ENCODE results near the gene SOWAHA.

Gene SOWAHA

DNA sequence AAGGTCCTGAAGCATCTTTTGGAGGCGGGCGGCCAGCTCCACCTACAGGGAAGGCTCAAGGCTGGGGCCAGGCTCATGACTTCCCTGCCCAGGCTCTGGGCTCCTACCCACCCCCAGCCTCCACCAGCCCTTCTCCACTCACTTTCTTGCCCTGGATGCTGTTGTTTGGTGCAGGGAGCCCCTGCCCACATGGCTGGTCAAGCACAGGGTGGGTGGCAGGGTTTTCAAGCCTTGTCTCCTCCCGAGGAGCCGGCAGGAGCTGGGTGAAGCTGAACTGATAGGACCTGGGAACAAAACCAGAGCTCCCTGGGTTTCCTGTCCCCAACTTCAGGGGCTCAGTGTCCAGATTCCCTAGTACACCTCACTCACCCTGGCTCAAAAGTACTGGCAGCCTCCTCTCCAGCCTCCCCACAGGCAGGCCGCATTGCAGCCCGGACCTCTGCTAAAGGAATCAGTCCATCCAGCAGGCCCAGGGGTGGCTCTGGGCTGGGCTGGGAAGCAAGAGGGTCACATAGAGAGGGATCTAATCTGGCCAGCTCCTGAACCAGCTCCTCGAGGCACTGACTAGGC lies 10.5 kb downstream of the SOWAHA start:
- Histone ChIP-seq H3K9me3 (ENCODE audit: control insufficient read depth, insufficient read depth, low read length) (no peaks in the 10 kb centered on the region), H3K36me3 (ENCODE audit: control insufficient read depth, insufficient read depth, low read length) (no peaks in the 10 kb centered on the region), H3K27me3 (ENCODE audit: control insufficient read depth, insufficient read depth, low read length) (peaks cover 63% of the 10 kb centered on the region), H3K9ac (ENCODE audit: low read depth, low read length) (peak overlapping the region; percentile 54), H3K4me3 (ENCODE audit: low read depth, low read length) (no peak overlapping the region), H3K4me1 (ENCODE audit: control insufficient read depth, insufficient read depth, low read length) (peaks cover 7% of the 10 kb centered on the region)

DNA sequence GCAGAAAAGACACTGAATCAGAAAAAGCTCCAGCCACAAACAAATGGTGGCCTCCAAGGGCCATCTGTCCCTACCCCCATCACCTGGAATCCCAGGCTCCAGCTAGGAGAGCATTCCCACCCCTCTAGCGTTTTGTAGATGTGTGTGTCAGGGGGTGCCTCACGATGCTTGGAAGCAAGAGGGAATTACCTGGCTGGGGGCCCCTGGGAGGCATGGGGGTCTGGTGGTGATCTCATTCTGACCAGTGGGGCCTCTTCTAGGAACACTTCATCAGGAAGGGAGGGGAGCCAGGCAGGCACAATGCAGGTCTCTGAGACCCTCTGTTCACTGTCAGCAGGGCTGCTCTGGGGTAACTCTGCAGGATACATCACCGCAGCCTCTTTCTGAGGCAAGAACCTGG lies 11.3 kb downstream of the SOWAHA start:
- H3K4me1 ChIP-seq (ENCODE audit: control insufficient read depth, insufficient read depth, low read length) = peaks cover 7% of the 10 kb centered on the region
- peaks cover 70% of the 10 kb centered on the region for H3K27me3 ChIP-seq (ENCODE audit: control insufficient read depth, insufficient read depth, low read length)

GRCh38 chr5:132825033-132825833 lies 12.1 kb downstream of the SOWAHA start:
- Histone ChIP-seq H3K36me3 (ENCODE audit: control insufficient read depth, insufficient read depth, low read length) (no peaks in the 10 kb centered on the region), H3K27me3 (ENCODE audit: control insufficient read depth, insufficient read depth, low read length) (peaks cover 77% of the 10 kb centered on the region), H3K4me1 (ENCODE audit: control insufficient read depth, insufficient read depth, low read length) (peaks cover 7% of the 10 kb centered on the region)

More for the DNA sequence above, 11.3 kb downstream of the SOWAHA start:
- Histone ChIP-seq H3K9ac (ENCODE audit: low read depth, low read length) (no peak overlapping the region), H3K36me3 (ENCODE audit: control insufficient read depth, insufficient read depth, low read length) (no peaks in the 10 kb centered on the region), H3K9me3 (ENCODE audit: control insufficient read depth, insufficient read depth, low read length) (no peaks in the 10 kb centered on the region), H3K4me3 (ENCODE audit: low read depth, low read length) (no peak overlapping the region)

GRCh38 chr5:132825834-132826391 lies 12.8 kb downstream of the SOWAHA start:
- Histone ChIP-seq H3K9ac (ENCODE audit: low read depth, low read length) (peak overlapping the region; percentile 47), H3K27me3 (ENCODE audit: control insufficient read depth, insufficient read depth, low read length) (peaks cover 77% of the 10 kb centered on the region), H3K36me3 (ENCODE audit: control insufficient read depth, insufficient read depth, low read length) (no peaks in the 10 kb centered on the region), H3K4me1 (ENCODE audit: control insufficient read depth, insufficient read depth, low read length) (peaks cover 7% of the 10 kb centered on the region), H3K4me3 (ENCODE audit: low read depth, low read length) (peak overlapping the region; percentile 37), H3K9me3 (ENCODE audit: control insufficient read depth, insufficient read depth, low read length) (no peaks in the 10 kb centered on the region)

More at GRCh38 chr5:132825033-132825833, 12.1 kb downstream of the SOWAHA start:
- Histone ChIP-seq H3K4me3 (ENCODE audit: low read depth, low read length) (peak overlapping the region; percentile 37), H3K9ac (ENCODE audit: low read depth, low read length) (peak overlapping the region; percentile 56), H3K9me3 (ENCODE audit: control insufficient read depth, insufficient read depth, low read length) (no peaks in the 10 kb centered on the region)

DNA sequence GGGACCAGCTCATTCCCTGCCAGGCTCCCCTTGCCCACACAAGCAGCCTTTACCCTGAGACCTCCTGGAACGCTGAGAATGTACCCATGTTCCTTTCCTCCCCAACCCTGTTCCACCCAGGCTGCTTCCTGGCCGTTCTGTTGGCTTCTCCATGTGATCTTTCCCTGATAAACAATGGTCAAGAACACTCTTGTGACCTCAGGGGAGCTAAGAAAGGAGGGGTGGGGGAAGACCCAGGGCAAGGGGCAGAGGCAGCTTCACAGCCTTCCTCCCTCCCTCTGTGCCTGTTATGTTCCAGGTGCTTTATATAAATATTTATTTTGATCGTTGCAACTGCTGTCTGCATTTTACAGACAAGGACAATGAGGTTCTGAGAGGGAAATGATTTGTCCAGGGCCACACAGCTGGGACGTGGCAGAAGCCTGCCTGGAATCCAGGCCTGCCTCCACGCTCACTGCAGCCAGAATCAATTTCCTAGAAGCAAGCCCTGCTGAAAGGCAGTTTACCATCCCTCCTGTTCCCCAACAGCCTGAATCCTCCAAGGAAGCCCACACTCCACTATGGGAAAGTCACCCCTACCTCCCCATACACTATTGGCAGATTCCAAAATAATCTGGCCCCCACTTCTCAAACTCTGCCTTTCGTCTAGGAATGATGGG lies 13.5 kb downstream of the SOWAHA start:
- Histone ChIP-seq H3K9ac (ENCODE audit: low read depth, low read length) (no peak overlapping the region), H3K27me3 (ENCODE audit: control insufficient read depth, insufficient read depth, low read length) (peaks cover 77% of the 10 kb centered on the region)

DNA sequence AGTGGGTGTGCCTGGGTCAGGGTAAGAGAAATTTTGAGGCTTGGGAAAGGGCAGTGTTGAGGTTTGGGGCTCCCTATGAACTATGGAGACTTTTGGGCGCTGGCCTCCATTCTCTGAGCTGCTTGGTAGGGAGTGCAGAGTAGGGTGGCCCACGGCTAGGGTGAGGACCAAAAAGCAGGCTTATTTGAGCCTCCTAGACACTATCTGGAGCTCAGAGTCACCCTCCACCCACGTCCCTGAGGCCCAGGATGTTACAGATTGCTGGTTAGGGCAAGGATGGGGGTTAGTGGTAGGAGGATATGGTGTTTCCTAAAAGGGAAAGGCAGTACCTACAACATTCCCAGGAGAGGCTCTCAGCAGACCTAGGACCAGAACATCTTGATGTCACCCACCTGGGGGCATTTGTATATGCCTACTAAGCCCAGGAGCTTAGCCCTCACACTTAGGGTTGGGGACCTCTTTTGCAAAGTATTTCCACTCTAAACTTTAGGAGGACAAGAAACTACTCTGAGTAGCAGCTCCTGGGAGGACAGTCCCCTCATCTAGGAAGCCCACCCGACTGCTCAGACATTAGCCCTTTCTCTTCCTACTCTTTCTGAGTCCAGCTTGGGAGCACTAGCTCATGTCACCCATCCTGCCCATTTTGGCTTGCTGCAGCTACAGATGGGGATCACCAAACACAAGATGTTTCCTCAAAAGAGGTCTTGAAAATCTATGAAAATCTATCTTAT lies 15.0 kb downstream of the SOWAHA start:
- no peaks in the 10 kb centered on the region for H3K9me3 ChIP-seq (ENCODE audit: control insufficient read depth, insufficient read depth, low read length)
- peaks cover 7% of the 10 kb centered on the region for H3K4me1 ChIP-seq (ENCODE audit: control insufficient read depth, insufficient read depth, low read length)
- H3K9ac ChIP-seq (ENCODE audit: low read depth, low read length) = no peak overlapping the region
- no peaks in the 10 kb centered on the region for H3K36me3 ChIP-seq (ENCODE audit: control insufficient read depth, insufficient read depth, low read length)
- H3K27me3 ChIP-seq (ENCODE audit: control insufficient read depth, insufficient read depth, low read length) = peaks cover 85% of the 10 kb centered on the region
- H3K4me3 ChIP-seq (ENCODE audit: low read depth, low read length) = no peak overlapping the region

More for the DNA sequence above, 13.5 kb downstream of the SOWAHA start:
- Histone ChIP-seq H3K9me3 (ENCODE audit: control insufficient read depth, insufficient read depth, low read length) (no peaks in the 10 kb centered on the region), H3K4me1 (ENCODE audit: control insufficient read depth, insufficient read depth, low read length) (peaks cover 7% of the 10 kb centered on the region), H3K4me3 (ENCODE audit: low read depth, low read length) (peak overlapping the region; percentile 37), H3K36me3 (ENCODE audit: control insufficient read depth, insufficient read depth, low read length) (no peaks in the 10 kb centered on the region)

GRCh38 chr5:132828846-132829494 lies 15.9 kb downstream of the SOWAHA start:
- Histone ChIP-seq H3K27me3 (ENCODE audit: control insufficient read depth, insufficient read depth, low read length) (peaks cover 82% of the 10 kb centered on the region), H3K9ac (ENCODE audit: low read depth, low read length) (no peak overlapping the region), H3K4me3 (ENCODE audit: low read depth, low read length) (peak overlapping the region; percentile 73), H3K4me1 (ENCODE audit: control insufficient read depth, insufficient read depth, low read length) (peaks cover 6% of the 10 kb centered on the region), H3K9me3 (ENCODE audit: control insufficient read depth, insufficient read depth, low read length) (no peaks in the 10 kb centered on the region), H3K36me3 (ENCODE audit: control insufficient read depth, insufficient read depth, low read length) (no peaks in the 10 kb centered on the region)

- no peaks in the 10 kb centered on the region for H3K36me3 ChIP-seq (ENCODE audit: control insufficient read depth, insufficient read depth, low read length)
- H3K9ac ChIP-seq (ENCODE audit: low read depth, low read length) = no peak overlapping the region
- peak overlapping the region; percentile 73 for H3K4me3 ChIP-seq (ENCODE audit: low read depth, low read length)
- H3K27me3 ChIP-seq (ENCODE audit: control insufficient read depth, insufficient read depth, low read length) = peaks cover 73% of the 10 kb centered on the region
- no peaks in the 10 kb centered on the region for H3K9me3 ChIP-seq (ENCODE audit: control insufficient read depth, insufficient read depth, low read length)
- peaks cover 4% of the 10 kb centered on the region for H3K4me1 ChIP-seq (ENCODE audit: control insufficient read depth, insufficient read depth, low read length)
Measured at GRCh38 chr5:132829742-132830435, 16.8 kb downstream of the SOWAHA start.

DNA sequence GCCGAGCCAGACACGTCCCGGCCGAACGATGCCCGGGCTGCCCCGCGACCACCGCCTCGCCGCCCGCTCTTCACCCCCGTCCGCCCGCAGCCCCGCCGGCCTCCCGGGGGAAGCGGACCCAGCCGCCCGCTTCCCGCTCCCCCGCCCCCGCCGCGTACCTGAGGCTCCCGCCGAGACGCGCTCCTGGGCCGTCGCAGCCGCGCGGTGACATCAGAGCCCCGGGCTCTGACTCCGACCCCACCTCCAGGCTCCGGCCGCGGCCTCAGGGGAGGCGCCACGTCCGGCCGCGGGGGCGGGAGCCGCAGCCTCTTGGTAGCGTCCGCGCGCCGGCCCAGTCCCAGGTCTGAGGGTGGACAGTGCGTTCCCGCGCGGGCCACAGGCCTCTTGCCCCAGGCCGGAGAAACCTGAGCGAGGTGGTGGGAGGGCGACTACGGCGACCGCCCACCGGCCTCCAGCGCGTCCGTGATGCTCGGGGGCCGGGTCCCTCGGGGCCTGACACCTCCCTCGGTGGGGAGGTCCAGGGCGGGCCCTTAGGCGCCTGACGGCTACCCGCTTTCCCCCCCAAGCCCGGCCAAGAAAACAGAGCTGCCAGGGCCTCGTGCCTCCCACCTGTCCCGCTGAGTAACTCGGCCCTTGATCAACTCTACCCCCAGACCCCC lies 17.5 kb downstream of the SOWAHA start, which contains the start of gene SHROOM1:
Gene SHROOM1 (minus strand): TSS at position 212 of the 659 bp plus-strand sequence. CDS start 4,507 bp downstream, outside the sequence.
- Histone ChIP-seq H3K27me3 (ENCODE audit: control insufficient read depth, insufficient read depth, low read length) (peaks cover 68% of the 10 kb centered on the region), H3K4me3 (ENCODE audit: low read depth, low read length) (peak within 1 kb of the TSS; percentile 73), H3K9ac (ENCODE audit: low read depth, low read length) (peak within 1 kb of the TSS; percentile 26), H3K9me3 (ENCODE audit: control insufficient read depth, insufficient read depth, low read length) (no peaks in the 10 kb centered on the region), H3K36me3 (ENCODE audit: control insufficient read depth, insufficient read depth, low read length) (no peaks in the 10 kb centered on the region), H3K4me1 (ENCODE audit: control insufficient read depth, insufficient read depth, low read length) (peaks cover 4% of the 10 kb centered on the region)

Measured in iPS-15b (cell line).